Measurements from ENCODE around the gene LIMK1. TPM values are rescaled to one million over a fixed set of nuclear protein-coding genes. Genes with fewer than 3 reads are reported as not detected.
"Not testable (repeated sequence)": the region's sequence is repeated elsewhere in the genome, so short reads cannot be mapped to it uniquely, and the experiment has no call there.

The LIMK1 gene
- total RNA-seq, 1 donor from 2014 or later: 178 TPM

DNA sequence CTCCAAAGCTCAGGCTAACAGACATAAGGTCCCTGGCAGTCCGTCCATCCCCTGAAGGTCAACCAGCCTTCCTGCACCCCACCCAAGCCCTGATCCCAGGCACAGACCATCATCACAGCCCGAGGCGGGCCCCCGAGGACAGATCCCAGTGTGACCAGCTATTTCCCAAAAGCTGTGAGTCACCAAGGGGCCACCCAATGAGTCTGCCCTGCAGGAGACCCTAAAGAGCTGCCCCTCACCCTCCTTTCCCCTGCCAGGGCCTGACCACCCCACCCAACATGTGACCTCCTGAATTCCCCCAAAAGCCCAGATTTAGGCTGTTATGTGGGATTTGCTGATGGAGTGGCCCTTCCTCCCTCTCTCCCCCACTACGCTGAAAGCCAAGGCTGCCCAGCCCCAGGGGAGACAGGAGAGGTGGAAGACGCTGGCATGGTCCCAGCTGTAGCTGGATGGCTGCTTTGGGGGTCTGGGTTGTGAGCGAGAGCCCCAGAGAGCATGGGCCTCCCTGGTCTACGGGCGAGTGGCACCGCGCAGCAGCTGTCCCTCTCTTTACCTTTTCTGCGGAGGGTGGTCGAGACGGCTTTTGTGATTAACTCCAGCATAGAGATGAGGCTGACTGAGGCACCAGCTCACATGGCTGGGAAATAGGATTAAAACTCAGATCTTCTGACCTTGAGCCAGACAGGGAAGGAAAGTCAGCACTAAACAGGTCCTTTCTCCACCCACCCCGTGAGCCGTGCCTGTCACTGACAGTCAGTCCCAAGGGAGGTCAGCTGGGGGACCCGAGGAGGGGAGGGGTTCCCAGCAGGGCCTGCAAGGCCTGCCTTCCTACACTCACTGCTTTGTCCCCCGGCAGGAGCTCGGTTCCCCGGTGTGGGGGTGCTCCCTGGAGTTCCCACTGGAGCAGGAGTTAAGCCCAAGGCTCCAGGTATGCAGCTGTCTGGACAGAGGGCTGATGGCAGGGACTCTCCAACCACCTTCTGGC is 38.9 kb upstream of the LIMK1 start:
- no peak overlapping the region for H3K4me3 Mint-ChIP-seq (ENCODE audit: unreplicated experiment)
- no peaks in the 10 kb centered on the region for H3K36me3 Mint-ChIP-seq (ENCODE audit: unreplicated experiment)
- no peak overlapping the region for H3K27ac Mint-ChIP-seq (ENCODE audit: unreplicated experiment)
- H3K27me3 Mint-ChIP-seq (ENCODE audit: unreplicated experiment): peaks cover 7% of the 10 kb centered on the region
- H3K4me1 Mint-ChIP-seq (ENCODE audit: low read depth, unreplicated experiment): peaks cover 3% of the 10 kb centered on the region
- TF ChIP-seq, protein P1, sequence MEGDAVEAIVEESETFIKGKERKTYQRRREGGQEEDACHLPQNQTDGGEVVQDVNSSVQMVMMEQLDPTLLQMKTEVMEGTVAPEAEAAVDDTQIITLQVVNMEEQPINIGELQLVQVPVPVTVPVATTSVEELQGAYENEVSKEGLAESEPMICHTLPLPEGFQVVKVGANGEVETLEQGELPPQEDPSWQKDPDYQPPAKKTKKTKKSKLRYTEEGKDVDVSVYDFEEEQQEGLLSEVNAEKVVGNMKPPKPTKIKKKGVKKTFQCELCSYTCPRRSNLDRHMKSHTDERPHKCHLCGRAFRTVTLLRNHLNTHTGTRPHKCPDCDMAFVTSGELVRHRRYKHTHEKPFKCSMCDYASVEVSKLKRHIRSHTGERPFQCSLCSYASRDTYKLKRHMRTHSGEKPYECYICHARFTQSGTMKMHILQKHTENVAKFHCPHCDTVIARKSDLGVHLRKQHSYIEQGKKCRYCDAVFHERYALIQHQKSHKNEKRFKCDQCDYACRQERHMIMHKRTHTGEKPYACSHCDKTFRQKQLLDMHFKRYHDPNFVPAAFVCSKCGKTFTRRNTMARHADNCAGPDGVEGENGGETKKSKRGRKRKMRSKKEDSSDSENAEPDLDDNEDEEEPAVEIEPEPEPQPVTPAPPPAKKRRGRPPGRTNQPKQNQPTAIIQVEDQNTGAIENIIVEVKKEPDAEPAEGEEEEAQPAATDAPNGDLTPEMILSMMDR (IDR thresholded peaks at IDR 0.05; ENCODE audit: partially characterized antibody, unreplicated experiment): no peak
- H3K9me3 Mint-ChIP-seq (ENCODE audit: unreplicated experiment): no peaks in the 10 kb centered on the region
- no peak for DNase-seq

DNA sequence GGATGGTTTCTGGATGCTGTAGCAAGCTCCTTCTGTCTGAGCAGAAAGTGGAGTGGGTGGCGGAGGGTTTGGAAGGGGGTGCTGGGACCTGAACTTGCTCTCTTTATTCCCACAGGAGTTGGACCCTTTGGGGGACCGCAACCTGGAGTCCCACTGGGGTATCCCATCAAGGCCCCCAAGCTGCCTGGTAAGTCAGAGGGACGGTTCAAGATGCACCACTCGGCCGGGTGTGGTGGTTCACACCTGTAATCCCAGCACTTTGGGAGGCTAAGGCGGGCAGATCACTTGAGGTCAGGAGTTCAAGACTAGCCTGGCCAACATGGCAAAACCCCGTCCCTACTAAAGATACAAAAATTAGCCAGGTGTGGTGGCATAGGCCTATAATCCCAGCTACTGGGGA is 37.0 kb upstream of the LIMK1 start:
- not testable (repeated sequence) for H3K9me3 Mint-ChIP-seq (ENCODE audit: unreplicated experiment); H3K27me3 Mint-ChIP-seq (ENCODE audit: unreplicated experiment); H3K36me3 Mint-ChIP-seq (ENCODE audit: unreplicated experiment); DNase-seq; H3K4me3 Mint-ChIP-seq (ENCODE audit: unreplicated experiment); H3K4me1 Mint-ChIP-seq (ENCODE audit: low read depth, unreplicated experiment); H3K27ac Mint-ChIP-seq (ENCODE audit: unreplicated experiment)

DNA sequence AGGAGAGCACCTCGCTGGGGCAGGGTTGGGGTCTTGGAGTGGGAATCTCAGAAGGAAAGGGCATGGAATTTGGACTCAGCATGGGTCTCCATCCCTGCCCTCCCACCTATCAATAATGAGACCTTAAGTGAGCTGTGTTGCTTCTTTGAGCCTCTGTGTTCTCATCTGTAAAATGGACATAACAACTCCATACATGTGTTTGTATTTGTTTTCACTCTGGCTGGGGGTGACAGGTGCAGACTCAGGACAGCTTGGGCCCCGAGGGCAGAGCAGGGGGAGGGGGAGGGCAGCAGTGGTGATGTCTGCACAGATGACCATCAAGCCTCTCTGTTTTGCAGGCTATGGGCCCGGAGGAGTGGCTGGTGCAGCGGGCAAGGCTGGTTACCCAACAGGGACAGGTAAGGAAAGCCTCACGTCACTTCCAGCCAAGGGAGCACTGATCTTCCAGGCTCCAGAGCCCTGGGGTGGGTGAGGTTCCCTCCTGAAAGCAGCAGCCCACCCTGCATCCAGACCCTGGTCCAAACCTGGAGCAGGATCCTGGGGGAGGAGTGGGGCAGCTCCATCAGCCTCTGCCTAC is 35.7 kb upstream of the LIMK1 start:
- Mint-ChIP-seq H3K9me3 (ENCODE audit: unreplicated experiment) (no peaks in the 10 kb centered on the region), H3K27me3 (ENCODE audit: unreplicated experiment) (peaks cover 5% of the 10 kb centered on the region), H3K4me3 (ENCODE audit: unreplicated experiment) (no peak overlapping the region), H3K36me3 (ENCODE audit: unreplicated experiment) (no peaks in the 10 kb centered on the region), H3K4me1 (ENCODE audit: low read depth, unreplicated experiment) (peaks cover 3% of the 10 kb centered on the region), H3K27ac (ENCODE audit: unreplicated experiment) (no peak overlapping the region)
- TF ChIP-seq, protein P1 (IDR thresholded peaks at IDR 0.05; ENCODE audit: partially characterized antibody, unreplicated experiment): no peak
- no peak for DNase-seq

DNA sequence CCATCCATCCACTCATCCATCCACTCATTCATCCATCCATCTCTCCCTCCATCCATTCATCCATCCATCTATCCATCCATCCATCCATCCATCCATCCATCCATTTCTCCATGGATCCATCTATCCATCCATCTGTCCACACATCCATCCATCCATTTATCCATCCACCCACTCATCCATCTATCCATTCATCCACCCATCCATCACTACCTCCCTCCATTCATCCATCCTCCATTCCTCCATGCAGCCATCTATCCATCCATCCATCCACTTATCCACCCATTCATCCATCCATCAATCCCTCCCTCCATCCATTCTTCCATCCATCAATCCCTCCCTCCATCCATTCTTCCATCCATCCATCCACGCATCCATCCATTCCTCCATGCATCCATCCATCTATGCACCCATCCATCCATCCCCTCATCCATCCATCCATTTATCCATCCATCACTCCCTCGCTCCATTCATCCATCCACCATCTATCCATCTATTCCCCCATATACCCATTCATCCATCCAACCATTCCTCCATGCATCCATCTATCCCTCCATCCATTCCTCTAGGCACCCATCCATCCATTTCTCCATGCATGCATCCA is 34.5 kb upstream of the LIMK1 start:
- no peak for DNase-seq
- TF ChIP-seq, protein P1 (IDR thresholded peaks at IDR 0.05; ENCODE audit: partially characterized antibody, unreplicated experiment): no peak
- Mint-ChIP-seq H3K36me3 (ENCODE audit: unreplicated experiment) (no peaks in the 10 kb centered on the region), H3K27me3 (ENCODE audit: unreplicated experiment) (peaks cover 5% of the 10 kb centered on the region), H3K4me1 (ENCODE audit: low read depth, unreplicated experiment) (peaks cover 3% of the 10 kb centered on the region), H3K9me3 (ENCODE audit: unreplicated experiment) (no peaks in the 10 kb centered on the region), H3K4me3 (ENCODE audit: unreplicated experiment) (no peak overlapping the region), H3K27ac (ENCODE audit: unreplicated experiment) (no peak overlapping the region)

DNA sequence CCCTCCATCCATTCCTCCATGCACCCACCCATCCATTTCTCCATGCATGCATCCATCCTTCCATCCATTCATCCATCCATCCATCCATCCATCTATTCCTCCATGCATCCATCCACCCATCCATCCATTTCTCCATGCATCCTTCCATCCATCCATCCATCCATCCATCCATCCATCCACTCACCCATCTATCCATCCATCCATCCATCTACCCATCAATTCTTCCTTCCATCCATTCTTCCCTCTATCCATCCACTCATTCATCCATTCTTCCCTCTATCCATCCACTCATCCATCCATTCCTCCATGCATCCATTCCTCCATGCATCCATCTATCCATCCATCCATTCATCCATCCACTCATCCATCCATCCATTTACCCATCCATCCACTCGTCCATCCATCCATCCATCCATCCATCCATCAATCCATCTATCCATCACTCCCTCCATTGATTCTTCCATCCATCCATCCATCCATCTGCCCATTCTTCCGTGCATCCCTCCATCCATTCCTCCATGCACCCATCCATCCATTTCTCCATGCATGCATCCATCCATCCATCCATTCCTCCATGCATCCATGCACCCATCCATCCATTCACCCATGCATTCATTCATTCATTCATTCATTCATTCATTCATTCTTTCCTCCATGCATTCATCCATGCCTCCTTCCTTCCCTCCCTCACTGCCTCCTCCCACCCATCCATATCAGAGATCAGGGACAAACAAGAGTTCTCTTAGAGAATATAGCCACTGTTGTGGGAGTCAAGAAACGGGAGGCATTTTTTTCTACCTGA is 33.4 kb upstream of the LIMK1 start:
- TF ChIP-seq, protein P1 (IDR thresholded peaks at IDR 0.05; ENCODE audit: partially characterized antibody, unreplicated experiment): no peak

More for the DNA sequence above, 33.4 kb upstream of the LIMK1 start:
- no peaks in the 10 kb centered on the region for H3K9me3 Mint-ChIP-seq (ENCODE audit: unreplicated experiment)
- no peak overlapping the region for H3K4me3 Mint-ChIP-seq (ENCODE audit: unreplicated experiment)
- DNase-seq: no peak
- no peaks in the 10 kb centered on the region for H3K36me3 Mint-ChIP-seq (ENCODE audit: unreplicated experiment)
- H3K27me3 Mint-ChIP-seq (ENCODE audit: unreplicated experiment): peaks cover 5% of the 10 kb centered on the region
- H3K4me1 Mint-ChIP-seq (ENCODE audit: low read depth, unreplicated experiment): no peaks in the 10 kb centered on the region
- H3K27ac Mint-ChIP-seq (ENCODE audit: unreplicated experiment): no peak overlapping the region

All from glutamatergic neuron (in vitro differentiated cells).